Measurements from ENCODE around the gene TM4SF5. TPM values are rescaled to one million over a fixed set of nuclear protein-coding genes. Genes with fewer than 3 reads are reported as not detected.

TM4SF5 gene
- total and polyA plus RNA-seq, 2 of the 8 experiments (the other 6 are each of a cell fraction or from before 2014, with no cell fraction given), result not detected

DNA sequence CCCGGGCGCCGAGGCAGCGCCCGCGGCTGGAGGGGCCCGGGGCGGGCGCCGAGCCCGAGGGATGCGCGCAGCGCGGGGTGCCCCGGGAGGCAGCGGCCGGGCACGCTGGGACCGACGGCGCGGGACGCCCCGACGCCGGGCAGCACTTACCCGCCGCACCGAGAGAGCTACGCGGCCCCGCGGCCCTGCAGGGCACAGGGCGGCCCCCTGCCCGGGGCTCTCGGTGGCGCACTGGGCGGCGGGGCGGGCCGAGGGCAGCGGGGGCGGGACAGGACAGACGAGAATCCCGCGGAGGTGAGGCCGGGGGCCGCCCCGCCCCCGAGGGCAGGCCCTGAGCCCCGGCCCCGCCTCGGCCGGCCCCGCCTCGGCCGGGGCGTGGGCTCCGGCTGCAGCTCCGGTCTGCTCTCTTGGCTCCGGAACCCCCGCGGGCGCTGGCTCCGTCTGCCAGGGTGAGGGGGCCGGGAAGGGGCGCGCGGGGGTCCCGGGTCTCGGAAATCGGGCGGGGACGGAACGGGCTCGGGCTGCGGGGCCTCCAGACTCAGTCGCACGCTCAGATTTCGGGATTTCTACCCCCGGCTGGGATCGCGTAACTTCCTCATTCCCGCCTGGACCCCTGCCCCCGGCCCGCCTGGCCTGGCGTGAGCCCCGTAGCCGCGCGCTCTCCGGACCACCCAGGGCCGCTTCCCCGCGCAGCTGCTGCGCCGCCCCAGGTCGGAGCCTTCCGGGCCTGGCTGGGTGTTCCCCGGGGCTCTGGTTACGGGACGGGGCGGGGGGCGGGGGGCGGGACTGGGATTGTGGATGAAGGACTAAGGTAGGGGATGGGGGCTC lies 35.3 kb downstream of the TM4SF5 start, which contains the start of gene PLD2:
TSS of gene PLD2 (plus strand) at position 376 of the 828 bp plus-strand sequence. CDS start 621 bp downstream, outside the sequence.
- peak within 1 kb of the TSS; percentile 75 to 91 for H3K4me2 ChIP-seq (ENCODE audit: insufficient read depth in 1 of 2, low read depth in 2 of 2, low read length in 2 of 2)
- WGBS, 2 experiments (ENCODE audit: extremely low coverage in 1 of 2, insufficient coverage in 1 of 2, insufficient read length in 1 of 2, insufficient replicate concordance in 2 of 2, low coverage in 1 of 2, low lambda C conversion rate in 2 of 2, missing lambda C conversion rate in 1 of 2), result 1% methylated on average over 24 of the region's 106 CpGs; no CpG with 5 or more reads in 1 of the 2 experiments
- no peak for TF ChIP-seq POLR2AphosphoS5 (IDR thresholded peaks at IDR 0.05; ENCODE audit: low read depth, low read length)
- no peak for TF ChIP-seq BRCA1 (IDR thresholded peaks at IDR 0.05; ENCODE audit: low read depth, low read length)
- TF ChIP-seq GABPA (IDR thresholded peaks at IDR 0.05; ENCODE audit: borderline replicate concordance, insufficient read depth, low read length), result no peak
- peak; percentile 65 for TF ChIP-seq EGR1 (IDR thresholded peaks at IDR 0.05; ENCODE audit: borderline replicate concordance, low read depth, low read length)
- TF ChIP-seq, protein P1, sequence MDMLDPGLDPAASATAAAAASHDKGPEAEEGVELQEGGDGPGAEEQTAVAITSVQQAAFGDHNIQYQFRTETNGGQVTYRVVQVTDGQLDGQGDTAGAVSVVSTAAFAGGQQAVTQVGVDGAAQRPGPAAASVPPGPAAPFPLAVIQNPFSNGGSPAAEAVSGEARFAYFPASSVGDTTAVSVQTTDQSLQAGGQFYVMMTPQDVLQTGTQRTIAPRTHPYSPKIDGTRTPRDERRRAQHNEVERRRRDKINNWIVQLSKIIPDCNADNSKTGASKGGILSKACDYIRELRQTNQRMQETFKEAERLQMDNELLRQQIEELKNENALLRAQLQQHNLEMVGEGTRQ (IDR thresholded peaks at IDR 0.05; ENCODE audit: low read length), result no peak
- no peak for TF ChIP-seq TCF12 (IDR thresholded peaks at IDR 0.05; ENCODE audit: low read depth, low read length)
- no peak for TF ChIP-seq KDM1A (IDR thresholded peaks at IDR 0.05; ENCODE audit: borderline replicate concordance, low read length)
- no peak for TF ChIP-seq RBBP5 (IDR thresholded peaks at IDR 0.05; ENCODE audit: borderline replicate concordance, low read depth, low read length)
- TF ChIP-seq POLR2A (IDR thresholded peaks at IDR 0.05; ENCODE audit: control extremely low read depth in 1 of 2, low read depth in 2 of 2, low read length in 2 of 2), result peak in 1 of 2 experiments; percentile 70; a peak in 2 of 3 replicates
- no peak for TF ChIP-seq CBX5 (IDR thresholded peaks at IDR 0.05; ENCODE audit: low read depth, low read length)
- no peak for TF ChIP-seq SIRT6 (IDR thresholded peaks at IDR 0.05; ENCODE audit: low read length)

More for the DNA sequence above, 35.3 kb downstream of the TM4SF5 start, which contains the start of gene PLD2:
- Histone ChIP-seq H2BK20ac (ENCODE audit: low read length) (no peak within 1 kb of the TSS), H2BK120ac (replicated peaks; ENCODE audit: low read depth, low read length) (no peak within 1 kb of the TSS), H3K79me1 (ENCODE audit: low read depth, low read length) (no peaks in the 10 kb centered on the region), H4K8ac (ENCODE audit: extremely low read depth, insufficient read depth, low read length) (peak within 1 kb of the TSS; percentile 65; the same call in 1 of the 2 replicates), H3K27ac (ENCODE audit: low read depth, low read length) (no peak within 1 kb of the TSS; the same call in 1 of the 2 replicates), H4K91ac (replicated peaks; ENCODE audit: insufficient read length, low read length) (peak within 1 kb of the TSS; percentile 30), H3K4me3 (ENCODE audit: extremely low read depth in 1 of 4, insufficient read depth in 2 of 4, low read depth in 3 of 4, low read length in 4 of 4) (peak within 1 kb of the TSS; percentile 68 to 97 (median 79)), H3K4me1 (replicated peaks in 1 of 4; ENCODE audit: control insufficient read depth in 3 of 4, insufficient read depth in 4 of 4, low read length in 3 of 4) (peaks cover 0 to 5% (median 4%) of the 10 kb centered on the region in 4 experiments; a peak in 3 of 7 replicates), H3K4ac (replicated peaks; ENCODE audit: insufficient read length, low read depth, low read length) (no peak within 1 kb of the TSS), H2BK12ac (ENCODE audit: low read depth, low read length) (peak within 1 kb of the TSS; percentile 39; the same call in 1 of the 2 replicates), H3K23me2 (ENCODE audit: low read depth, low read length) (peaks cover 6% of the 10 kb centered on the region; the same call in 1 of the 2 replicates), H4K5ac (ENCODE audit: insufficient read length, low read depth, low read length) (no peak within 1 kb of the TSS), H3K36me3 (ENCODE audit: control insufficient read depth in 2 of 4, insufficient read depth in 4 of 4, low read length in 3 of 4) (peaks cover 0 to 22% (median 5%) of the 10 kb centered on the region in 4 experiments; a peak in 5 of 8 replicates), H3K27me3 (replicated peaks in 1 of 4; ENCODE audit: control insufficient read depth in 3 of 4, extremely low read depth in 1 of 4, insufficient read depth in 3 of 4, low read length in 3 of 4) (no peaks in the 10 kb centered on the region; a peak in 1 of 7 replicates), H3K79me2 (ENCODE audit: control insufficient read depth in 1 of 2, insufficient read depth in 2 of 2, low read length in 2 of 2) (0 out of 4 replicates have a peak, but pooled peaks cover 0 to 3% of the 10 kb centered on the region in 2 experiments), H3K23ac (ENCODE audit: insufficient read length) (no peak within 1 kb of the TSS), H2AFZ (ENCODE audit: low read length) (peak within 1 kb of the TSS; percentile 98), H3K56ac (replicated peaks; ENCODE audit: insufficient read length, low read depth, low read length) (peak within 1 kb of the TSS; percentile 46), H2BK15ac (ENCODE audit: low read length) (no peak within 1 kb of the TSS), H3K9ac (replicated peaks in 1 of 4; ENCODE audit: extremely low read depth in 1 of 4, low read depth in 3 of 4, low read length in 3 of 4) (peak within 1 kb of the TSS; percentile 49 to 79 (median 67)), H2BK5ac (ENCODE audit: low read depth, low read length) (no peak within 1 kb of the TSS), H2AK5ac (ENCODE audit: low read depth, low read length) (no peak within 1 kb of the TSS), H3K18ac (ENCODE audit: extremely low read depth, low read length) (peak within 1 kb of the TSS; percentile 48), H3K9me3 (ENCODE audit: insufficient read depth in 2 of 2, low read depth in 1 of 2, low read length in 1 of 2) (no peaks in the 10 kb centered on the region), H3K14ac (ENCODE audit: insufficient read length) (no peak within 1 kb of the TSS), H4K20me1 (replicated peaks in 1 of 2; ENCODE audit: control insufficient read depth in 1 of 2, insufficient read depth in 2 of 2, low read length in 2 of 2) (no peaks in the 10 kb centered on the region)
- ChIA-PET POLR2A (ENCODE audit: partially characterized antibody) (interaction anchor here (0.6 to 3.2 kb wide), 17 partner anchors 10 to 133 kb away, joined by 3 to 25 read pairs (median 4); partner anchors contain the start of genes GLTPD2, PSMB6, RNF167 and SLC25A11), CTCF (ENCODE audit: partially characterized antibody) (interaction anchor here (0.8 to 3.0 kb wide), 8 partner anchors 16 to 227 kb away, joined by 3 to 14 read pairs (median 4); partner anchors contain the start of gene ARRB2)
- DNase-seq (ENCODE audit: low read depth in 1 of 2, low spot score in 2 of 2) (peak in 1 of 2 experiments; percentile 89), FAIRE-seq (no peak)
